Stimulated activated CD8-positive, alpha-beta memory T cell treated with anti-CD3 and anti-CD28 coated beads, Interleukin-15, amount 100 ng/mL, for 1 hour (primary cell): ENCODE data around the gene LEMD1.

Experiments
- DNase-seq: peaks from one replicate; pipeline ENCODE4 v3.0.0-alpha.2; 2020; ENCODE audit warnings: low read depth

LEMD1 gene

DNA sequence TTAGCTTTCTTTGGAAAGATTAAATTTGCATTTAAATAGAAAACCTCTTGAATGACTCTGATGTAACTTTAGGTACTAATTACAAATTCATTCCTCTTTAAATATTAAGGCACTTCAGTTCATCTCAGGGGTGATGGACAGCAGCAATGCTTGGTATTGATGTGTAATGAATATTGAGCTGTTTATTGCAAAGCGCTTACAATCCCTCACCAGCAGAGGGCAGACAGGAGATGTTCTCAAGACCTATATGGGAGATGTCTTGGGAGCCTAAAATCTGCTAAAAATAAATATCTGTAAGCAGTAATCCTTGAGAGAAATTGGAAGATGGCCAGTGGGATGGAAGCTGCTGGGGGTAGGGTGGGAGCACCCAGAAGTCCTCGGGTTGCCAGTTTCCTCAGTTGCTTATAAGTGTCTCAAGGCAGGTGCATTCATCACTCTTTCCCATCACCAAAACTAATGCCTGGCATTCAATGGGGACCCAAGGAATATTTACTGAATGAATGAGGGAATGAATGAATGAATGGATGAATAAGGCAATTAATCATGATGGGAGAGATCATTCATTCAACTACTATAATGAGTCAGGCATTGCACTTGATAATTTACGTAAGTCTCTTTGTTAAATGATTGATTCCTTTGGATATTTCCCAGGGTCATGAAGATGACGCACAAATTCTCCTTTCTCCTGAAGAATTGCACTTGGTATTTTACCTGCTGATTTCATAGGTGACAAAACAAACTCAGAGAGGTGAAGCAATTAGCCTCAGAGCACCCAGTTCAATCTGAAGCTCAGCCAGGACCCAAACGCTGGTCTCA lies 67.4 kb downstream of the LEMD1 start:
- peak; percentile 44 for DNase-seq

DNA sequence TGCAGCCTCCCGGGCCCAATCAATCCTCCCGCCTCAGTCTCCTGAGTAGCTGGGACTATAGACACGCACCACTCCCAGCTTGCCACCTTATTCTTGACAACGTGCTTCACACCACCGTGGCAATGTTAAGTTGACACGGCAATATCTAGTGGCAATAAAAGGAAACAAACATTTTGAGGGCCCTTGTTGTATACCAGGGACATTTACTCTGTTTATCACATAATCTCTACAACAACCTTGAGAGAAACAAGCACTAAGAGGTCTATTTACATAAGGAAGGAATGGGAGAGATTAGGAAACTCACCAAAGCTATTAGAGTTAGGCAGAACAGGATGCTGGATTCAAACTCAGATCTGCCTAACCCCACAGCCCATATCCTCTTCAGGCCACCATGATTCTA lies 68.2 kb downstream of the LEMD1 start:
- DNase-seq, result no peak

DNA sequence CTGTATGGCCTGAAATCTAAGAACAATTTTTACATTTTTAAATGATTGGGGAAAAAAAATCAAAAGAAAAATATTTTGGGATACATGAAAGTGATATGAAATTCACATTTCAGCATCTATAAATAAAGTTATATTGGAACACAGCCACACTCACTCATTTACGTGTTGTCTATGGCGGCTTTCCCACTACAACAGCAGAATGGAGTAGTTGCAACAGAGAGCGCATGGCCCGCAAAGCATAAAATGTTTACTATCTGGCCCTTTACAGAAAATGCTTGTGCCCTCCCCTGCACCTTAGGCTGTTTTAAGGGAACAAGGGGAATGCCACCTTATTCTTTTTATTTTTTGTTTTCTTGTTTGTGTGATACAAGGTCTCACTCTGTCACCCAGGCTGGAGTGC lies 68.7 kb downstream of the LEMD1 start:
- DNase-seq, result no peak

DNA sequence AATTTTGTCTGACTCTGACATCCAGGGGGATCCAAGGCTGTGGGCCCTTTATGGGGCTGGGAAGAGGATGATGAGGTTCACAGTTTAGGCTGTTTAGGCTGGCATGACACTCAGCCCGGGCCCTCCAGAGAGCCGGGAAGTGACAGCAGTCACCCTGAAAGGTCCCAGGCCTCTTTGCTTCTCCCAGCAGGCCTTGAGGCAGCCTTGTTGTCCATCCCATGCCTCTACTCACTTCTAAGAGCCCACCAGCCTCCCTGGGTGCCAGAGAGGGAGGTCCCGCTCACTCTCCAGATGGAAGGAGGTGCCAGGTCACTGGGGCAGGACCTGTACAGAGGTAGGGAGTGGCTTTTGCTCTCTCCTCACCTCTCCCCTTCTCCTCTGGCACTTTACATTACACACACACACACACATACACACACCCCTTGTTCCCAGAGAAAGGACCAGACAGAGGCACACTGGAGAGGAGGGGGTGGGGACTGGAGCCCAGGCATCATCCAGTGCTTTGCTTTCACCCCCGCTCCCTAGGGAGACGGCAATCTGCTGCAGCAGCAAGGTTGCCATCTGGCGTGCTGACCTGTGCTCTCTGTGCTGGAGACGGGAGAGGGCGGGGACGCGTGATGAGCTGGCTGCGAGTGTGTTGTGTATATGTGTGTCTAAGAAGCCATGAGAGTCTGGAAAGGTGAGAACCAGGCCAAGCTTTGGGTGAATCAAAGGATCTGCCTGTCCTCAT lies 69.7 kb downstream of the LEMD1 start:
- no peak for DNase-seq

DNA sequence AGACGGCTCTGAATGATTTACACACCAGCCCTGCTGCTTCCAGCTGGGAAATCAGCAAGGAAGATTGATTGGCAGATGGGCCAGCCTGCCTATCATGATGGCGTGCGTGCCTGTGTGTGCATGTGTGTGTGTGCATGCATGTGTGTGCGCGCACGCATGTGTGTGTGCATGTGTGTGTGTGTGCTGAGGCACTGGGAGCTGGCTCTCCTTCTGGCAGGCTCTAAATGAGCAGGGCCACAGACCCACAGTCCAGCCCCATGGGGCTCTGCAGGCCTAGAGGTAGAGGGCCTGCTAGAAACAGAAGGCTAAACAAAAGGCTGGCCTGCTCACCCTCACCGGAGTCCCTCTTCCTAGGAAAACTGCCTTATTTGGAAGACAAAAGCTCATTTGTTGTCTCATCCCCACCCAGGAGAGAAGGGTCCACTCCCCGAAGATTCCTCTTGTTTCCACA lies 71.1 kb downstream of the LEMD1 start:
- no peak for DNase-seq

DNA sequence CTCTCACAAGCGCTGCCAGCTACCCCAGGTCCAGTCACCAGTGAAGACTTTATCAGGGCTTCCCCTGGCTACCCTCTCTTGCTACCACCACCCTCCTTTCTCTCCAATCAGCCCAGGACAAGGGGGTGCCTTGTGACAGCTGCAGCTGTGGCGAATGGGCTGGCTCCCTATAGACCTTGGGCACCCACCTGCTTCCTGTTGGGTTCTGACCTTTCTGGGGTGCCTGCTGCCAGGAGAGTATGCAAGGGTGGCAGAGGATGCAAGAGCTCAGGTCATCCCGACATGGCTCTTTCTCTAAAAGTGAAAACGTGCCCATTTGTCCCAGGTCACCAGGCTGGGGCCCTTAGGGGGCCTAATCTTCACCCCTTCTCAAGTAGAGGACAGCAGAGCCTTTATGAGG lies 71.7 kb downstream of the LEMD1 start:
- no peak for DNase-seq

DNA sequence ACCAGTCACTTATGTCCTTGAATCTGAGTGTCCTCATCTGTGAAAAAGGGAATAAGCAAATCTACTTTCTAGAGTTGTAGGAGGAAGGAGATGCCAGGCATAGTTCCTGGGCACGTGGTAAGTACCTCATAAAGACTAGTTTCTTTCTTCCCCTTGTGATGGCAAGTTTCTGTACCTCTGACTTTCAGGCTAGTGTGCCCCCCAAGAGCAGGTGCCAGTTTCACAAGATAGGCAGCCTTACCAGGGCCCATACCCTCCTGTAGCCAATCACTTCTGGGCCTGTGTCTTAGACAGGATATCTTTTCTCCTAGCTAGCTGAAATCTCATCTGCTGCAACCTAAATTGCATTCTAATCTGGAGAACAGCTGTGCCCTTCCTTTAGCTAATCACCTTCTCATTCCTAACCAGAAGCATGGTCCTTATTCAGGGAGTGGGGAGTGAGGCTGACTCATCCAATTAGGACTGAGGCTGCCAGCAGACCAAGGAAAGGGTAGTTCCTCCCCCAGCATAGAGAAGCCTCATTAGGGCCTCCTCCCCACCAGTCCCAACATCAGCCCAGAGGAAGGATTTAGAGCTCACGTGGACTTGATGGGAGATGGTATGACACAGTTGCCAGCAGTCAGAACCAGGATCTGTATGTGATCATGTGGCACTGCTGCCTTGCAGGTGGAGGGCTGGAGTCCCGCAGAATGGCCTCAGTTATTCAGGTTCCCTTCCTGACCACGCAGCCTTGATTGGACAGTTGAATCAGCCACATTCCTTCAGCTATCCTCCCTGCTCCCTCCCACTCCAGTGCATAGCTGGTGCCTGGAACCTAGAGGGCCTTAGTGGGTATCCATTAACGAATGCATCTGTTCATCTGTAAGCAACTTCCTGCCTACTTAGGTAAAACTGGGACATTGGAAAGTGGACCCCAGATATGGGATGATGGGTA lies 73.0 kb downstream of the LEMD1 start:
- DNase-seq, result no peak

DNA sequence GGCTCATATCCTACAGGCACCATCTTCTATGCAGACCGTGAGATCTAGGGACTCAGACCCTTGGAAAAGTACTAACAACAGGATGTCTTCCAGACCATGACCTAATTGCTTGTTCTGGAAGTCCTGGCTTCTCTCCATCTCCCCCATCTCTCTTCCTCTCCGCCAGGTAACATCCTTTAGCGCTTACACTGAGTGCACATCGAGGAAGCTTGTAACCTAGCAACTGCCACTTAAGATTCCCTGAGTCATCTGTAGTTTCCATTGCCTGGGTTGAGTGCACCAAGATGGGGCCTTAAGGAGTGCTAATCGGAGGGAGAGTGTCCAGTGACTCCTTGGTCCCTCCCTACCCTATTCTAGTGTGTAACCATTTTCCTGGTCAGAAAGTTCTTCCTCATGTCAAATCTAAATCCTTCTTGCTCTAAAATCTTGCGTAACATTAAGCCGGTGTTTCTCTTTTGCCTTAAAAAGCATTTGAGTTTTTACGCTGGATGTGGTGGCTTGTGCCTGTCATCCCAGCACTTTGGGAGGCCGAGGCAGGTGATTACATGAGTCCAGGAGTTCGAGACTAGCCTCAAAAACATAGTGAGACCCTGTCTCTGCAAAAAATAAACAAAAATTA lies 74.8 kb downstream of the LEMD1 start:
- DNase-seq, result no peak

DNA sequence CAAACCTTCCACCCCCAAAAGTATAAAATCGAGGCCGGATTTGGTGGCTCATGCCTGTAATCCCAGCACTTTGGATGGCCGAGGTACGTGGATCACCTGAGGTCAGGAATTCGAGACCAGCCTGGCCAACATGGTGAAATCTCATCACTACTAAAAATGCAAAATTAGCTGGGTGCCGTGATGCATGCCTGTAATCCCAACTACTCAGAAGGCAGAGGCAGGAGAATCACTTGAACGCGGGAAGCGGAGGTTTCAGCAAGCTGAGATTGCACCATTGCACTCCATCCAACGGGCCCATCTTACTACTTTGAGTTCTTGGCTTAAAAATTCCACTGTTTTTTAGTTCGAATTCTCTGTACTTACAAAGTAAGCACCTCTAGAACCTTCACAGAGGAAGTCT lies 76.1 kb downstream of the LEMD1 start:
- no peak for DNase-seq

DNA sequence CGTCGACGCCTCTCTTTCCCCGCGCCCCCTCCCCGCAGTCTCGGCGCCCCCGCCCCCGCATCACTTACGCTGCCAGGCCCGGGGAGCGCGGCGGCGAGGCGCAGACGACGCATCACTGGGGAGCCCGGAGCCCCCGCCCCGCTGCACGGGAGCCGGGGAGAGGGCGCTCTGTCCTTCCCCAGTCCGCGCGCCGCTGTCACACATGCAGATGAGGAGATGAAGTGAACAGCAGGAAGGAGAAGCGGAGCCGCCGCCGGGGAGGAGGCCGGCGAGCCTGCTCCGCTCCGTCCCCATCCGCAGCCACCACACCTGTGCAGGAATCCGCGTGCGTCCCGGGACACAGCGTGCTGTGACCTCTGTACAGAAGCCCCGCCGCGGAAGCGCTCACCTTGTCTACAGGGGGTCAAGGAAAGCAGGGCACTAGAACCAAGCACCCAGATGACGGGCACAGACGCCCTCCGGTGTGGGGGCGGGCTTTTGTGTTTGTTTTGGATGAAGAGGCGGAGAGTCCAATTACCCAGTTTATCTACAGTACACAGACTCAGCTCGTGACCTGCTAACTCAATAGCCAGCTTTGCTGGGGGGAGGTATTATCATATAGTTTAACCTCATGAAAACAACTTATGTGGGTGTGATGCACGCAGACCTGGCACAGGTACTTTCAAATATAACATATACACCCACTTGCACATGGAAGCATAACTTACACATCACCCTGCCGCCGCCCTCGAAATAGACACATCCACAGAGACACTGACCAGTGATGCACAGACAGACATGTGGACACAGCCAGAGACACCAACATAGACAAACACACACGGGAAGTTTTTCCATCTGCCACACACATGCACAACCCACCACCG lies 77.6 kb downstream of the LEMD1 start:
- DNase-seq, result no peak

DNA sequence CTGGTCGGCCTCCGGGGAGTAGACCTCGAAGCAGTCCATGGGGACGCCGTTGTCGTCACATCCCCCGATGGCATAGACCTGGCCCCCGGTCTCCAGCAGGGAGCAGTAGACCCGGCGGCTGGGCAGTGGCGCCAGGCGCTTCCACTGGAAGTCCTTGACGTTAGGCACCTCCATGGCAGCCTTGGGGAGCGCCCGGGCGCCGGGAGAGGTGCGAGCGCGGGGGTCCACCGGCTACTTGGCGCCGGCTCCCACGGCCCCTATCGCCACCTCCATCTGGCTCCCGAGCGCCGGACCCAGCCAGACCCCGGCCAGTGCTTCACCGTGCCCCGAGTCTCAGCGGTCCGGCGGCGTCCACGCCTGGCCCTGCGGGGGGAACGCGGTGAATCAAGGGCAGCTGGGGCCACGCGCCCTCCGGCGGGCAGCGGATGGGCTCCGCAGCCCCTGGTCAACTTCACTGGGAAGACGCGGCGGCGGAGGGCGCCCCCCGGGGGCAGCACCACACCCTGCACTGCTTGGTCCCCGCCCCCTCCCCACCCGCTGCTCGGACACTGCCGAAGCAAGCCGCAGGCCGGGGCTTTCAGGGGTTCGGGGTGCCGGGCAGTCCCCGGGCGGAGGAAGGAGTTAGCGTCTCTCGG lies 78.3 kb downstream of the LEMD1 start:
- no peak for DNase-seq

DNA sequence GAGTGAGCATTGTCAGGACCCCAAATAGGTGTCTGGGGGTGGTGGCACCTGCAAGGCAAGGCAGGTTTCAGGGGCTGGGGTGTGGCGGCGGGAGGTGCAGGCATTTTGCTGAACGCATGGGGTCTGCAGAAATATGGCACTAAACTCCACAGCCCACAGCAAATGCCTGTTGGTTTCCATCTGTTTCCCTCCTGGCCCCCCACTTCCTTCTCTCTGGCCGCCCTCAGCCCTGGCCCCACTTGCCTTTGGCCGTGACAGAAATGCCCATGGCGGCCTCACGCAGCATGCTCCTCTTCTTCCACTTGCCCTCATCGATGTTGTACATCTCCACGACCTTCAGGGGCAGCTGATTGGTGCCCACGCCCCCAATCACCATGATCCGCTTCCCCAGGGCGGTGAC lies 78.9 kb downstream of the LEMD1 start:
- no peak for DNase-seq

DNA sequence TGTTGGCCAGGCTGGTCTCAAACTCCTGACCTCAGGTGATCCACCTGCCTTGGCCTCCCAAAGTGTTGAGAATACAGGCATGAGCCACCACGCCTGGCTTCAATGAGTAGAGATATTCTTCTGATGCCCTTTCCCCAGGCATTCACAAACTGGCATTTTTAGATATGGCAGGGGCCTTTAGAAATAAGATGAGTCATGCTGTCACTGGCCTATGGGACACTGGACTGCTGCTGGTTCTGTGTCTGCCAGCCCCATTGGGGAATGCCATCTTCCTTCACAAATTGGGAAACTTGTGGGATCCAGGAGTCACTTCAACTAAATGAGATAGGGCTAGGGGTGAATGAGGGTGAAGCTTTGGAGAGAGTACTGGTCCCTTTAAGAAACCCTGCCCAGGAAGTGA lies 81.2 kb downstream of the LEMD1 start:
- no peak for DNase-seq

DNA sequence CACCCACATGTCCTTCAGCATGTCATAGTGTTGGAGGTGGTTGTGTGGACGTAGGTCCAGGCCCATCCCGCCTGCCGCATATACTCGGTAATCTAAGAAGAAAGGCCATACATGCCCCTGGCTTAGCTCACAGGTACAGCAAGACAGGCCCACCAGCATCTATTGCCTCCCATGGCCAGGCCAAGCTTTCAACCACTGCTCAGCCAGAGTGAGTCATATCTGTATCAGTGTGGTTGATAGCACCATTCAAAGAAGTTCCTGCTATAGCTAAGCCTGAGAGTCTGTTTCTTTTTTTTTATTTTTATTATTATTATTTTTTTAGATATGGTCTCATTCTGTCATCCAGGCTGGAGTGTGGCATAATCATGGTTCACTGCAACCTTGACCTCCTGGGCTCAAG lies 82.1 kb downstream of the LEMD1 start:
- no peak for DNase-seq

DNA sequence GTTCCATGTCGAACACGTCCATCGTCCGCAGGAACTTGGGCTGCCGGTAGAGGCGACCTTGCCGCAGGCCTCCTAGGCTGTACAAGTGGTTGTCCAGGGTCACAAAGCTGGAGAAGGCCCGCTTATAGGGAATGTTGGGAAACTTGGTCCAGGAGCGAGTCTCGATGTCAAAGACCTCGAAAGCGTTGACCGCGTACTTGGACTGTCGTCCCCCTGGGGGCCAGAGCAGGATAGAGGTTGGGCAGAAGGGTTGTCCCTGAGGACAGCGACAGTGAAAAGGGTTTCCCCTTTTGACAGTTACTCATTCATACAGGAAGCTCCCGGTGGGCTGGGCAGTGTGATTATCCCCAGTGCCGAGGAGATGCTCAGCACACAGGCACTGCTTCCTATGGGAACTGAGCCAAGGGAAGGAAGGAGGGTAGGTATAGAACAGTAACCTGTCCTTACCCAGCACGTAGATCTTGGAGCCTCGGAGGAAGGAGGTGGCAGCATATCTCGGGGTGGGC lies 82.6 kb downstream of the LEMD1 start:
- no peak for DNase-seq

DNA sequence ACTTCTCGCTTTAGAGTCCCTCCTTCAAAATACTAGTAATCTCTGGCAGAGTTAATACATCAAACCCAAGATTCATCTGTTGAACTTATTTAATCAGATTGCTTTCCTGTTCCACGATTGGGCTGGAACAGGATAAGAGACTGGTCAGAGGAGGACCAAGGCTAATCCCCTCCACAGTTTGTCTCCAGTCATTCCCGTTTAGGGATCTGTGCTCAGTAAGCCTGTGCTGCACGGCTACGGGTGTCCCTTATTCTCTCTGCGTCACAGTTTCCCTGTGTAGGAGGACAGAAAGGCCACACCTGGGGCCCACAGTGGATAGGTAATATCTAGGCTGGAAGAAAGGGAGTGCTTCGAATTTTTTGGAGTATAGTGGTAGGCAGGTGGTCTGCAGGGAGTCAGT lies 83.8 kb downstream of the LEMD1 start:
- no peak for DNase-seq

DNA sequence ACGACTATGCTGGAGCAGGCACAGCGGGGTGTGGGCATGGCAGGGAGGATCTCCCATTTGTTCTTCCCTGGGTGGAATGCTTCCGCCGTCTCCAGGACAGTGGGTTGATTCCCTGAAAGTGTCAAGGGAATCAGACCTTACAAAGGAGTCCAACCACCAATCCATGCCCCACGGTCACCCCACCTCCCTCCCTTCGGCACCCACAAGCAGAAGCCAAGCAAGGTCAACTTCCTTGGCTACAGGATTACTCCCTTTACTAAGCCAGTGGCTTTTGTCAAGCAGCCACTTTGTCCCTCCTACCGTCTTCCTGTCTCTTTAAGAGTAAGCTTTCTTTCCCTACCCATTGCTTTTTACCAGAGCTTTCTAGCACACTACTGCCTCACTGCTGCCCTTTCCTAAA lies 84.4 kb downstream of the LEMD1 start:
- DNase-seq, result no peak

DNA sequence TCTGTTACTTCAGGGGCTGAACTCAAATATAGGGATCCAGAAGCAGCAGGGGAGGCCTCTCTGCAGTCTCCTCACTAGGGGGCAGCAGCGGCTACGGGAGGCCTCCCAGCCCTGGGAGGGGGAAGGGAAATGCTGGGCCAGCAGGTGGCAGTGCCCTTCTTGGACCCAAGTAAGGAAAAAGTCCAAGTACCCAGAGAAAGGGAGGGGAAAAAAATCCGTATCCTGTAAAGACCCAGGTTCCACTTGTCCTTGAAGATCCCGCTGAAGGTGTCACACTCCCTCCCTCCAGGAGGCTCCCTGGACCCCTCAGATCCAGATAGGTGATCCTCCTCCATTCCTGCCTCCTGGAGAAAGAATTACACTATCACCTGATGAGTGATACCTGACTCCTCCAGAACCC lies 86.2 kb downstream of the LEMD1 start:
- DNase-seq, result peak; percentile 57

DNA sequence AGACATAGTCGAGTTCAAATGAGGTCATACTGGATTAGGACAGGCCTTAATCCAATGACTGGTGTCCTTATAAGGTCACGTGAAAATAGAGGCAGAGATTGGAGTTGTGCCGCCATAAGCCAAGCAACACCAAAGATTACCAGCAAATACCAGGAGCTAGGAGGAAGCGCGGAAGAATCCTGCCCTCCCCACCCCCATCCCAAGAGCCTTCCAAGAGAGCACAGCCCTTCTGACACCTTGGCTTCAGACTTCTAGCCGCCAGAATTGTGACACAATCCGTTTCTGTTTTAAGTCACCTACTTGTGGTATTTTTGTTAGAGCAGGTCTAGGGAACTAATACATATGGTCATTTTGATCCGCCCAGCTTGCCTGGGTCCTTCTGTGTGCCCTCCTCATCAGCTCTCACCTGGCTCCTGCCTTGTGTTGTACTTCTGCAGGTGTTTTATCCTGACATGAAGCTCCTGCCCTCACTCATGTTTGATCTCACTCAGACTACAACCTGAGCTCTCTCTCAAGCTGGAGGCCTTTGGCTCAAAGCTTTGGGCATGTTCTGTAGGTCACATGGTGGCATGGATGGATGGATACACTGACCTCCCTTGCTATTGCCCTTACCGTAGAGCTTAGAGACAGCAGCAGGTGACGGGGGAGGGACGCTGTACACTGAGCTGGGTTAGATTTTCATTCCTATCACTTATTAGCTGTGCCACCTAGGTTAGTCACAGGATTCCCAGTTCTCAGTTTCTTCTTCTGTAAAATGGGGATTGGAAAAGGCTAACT lies 89.7 kb downstream of the LEMD1 start:
- DNase-seq, result no peak
